ENCODE measurements around the gene KRTAP9-1.
"Not testable (repeated sequence)": the region's sequence is repeated elsewhere in the genome, so short reads cannot be mapped to it uniquely, and the experiment has no call there.

The KRTAP9-1 gene

GRCh38 chr17:41184480-41184961 is 5.2 kb upstream of the KRTAP9-1 start, which contains the start of gene KRTAP4-1:
Gene KRTAP4-1, minus strand, starts transcription at chr17:41184911. Its CDS starts 57 bp downstream, at chr17:41184854.
- no peak for DNase-seq

- DNase-seq = no peak
Measured at GRCh38 chr17:41185001-41185400, 4.7 kb upstream of the KRTAP9-1 start.

- no peak for DNase-seq
Measured at GRCh38 chr17:41186872-41187271, 2.8 kb upstream of the KRTAP9-1 start.

GRCh38 chr17:41190328-41190727 is 641 bp downstream of the KRTAP9-1 start:
- no peak for DNase-seq

- DNase-seq = no peak
Measured at GRCh38 chr17:41196068-41196467, 6.4 kb downstream of the KRTAP9-1 start.

- no peak for DNase-seq
Measured at GRCh38 chr17:41199421-41200078, 9.9 kb downstream of the KRTAP9-1 start.

- no peak for DNase-seq
Measured at GRCh38 chr17:41211845-41212466, 22.3 kb downstream of the KRTAP9-1 start.

- DNase-seq = no peak
Measured at GRCh38 chr17:41212524-41213169, 23.0 kb downstream of the KRTAP9-1 start.

- no peak for DNase-seq
Measured at GRCh38 chr17:41215681-41216080, 26.0 kb downstream of the KRTAP9-1 start.

- no peak for DNase-seq
Measured at GRCh38 chr17:41223821-41224220, 34.1 kb downstream of the KRTAP9-1 start.

- no peak for DNase-seq
Measured at GRCh38 chr17:41226051-41226450, 36.4 kb downstream of the KRTAP9-1 start.

GRCh38 chr17:41226598-41227095 is 37.0 kb downstream of the KRTAP9-1 start, which contains the start of gene KRTAP9-2:
Gene KRTAP9-2, plus strand, starts transcription at chr17:41226648. Its CDS starts 7 bp downstream, at chr17:41226655.
- not testable (repeated sequence) for DNase-seq

- no peak for DNase-seq
Measured at GRCh38 chr17:41230094-41230493, 40.4 kb downstream of the KRTAP9-1 start.

- DNase-seq = no peak
Measured at GRCh38 chr17:41231731-41232130, 42.0 kb downstream of the KRTAP9-1 start.

- DNase-seq = not testable (repeated sequence)
Measured at GRCh38 chr17:41232399-41233105, 42.9 kb downstream of the KRTAP9-1 start, which contains the start of gene KRTAP9-3. Gene KRTAP9-3, plus strand, starts transcription at chr17:41232449. Its CDS starts 53 bp downstream, at chr17:41232502.

- not testable (repeated sequence) for DNase-seq
Measured at GRCh38 chr17:41237116-41237515, 47.4 kb downstream of the KRTAP9-1 start.

- not testable (repeated sequence) for DNase-seq
Measured at GRCh38 chr17:41237949-41238437, 48.3 kb downstream of the KRTAP9-1 start, which contains the start of gene KRTAP9-8. Gene KRTAP9-8, plus strand, starts transcription at chr17:41237999. Its CDS starts 53 bp downstream, at chr17:41238052.
